ENCODE results near the gene SIK2.
"Not testable (repeated sequence)": the region's sequence is repeated elsewhere in the genome, so short reads cannot be mapped to it uniquely, and the experiment has no call there.

Gene SIK2

DNA sequence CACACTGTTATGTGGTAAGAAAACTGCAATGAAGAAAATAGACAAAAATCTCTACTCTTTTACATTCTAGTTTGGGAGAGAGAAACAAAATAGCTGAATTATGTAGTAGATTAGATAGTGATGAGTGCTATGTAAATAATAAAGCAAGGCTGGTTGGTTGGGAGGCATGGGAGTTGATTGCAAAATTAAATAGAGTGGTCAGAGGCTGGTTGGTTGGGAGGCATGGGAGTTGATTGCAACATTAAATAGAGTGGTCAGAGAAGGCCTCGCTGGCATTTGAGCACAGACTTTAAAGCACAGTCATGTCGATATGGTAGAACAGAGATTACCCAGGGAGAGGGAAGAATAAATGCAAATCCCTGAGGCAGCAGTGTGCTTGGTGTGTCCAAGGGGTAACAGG, 22.4 kb downstream of the SIK2 start:
- no peak for DNase-seq (ENCODE audit: low read depth)

DNA sequence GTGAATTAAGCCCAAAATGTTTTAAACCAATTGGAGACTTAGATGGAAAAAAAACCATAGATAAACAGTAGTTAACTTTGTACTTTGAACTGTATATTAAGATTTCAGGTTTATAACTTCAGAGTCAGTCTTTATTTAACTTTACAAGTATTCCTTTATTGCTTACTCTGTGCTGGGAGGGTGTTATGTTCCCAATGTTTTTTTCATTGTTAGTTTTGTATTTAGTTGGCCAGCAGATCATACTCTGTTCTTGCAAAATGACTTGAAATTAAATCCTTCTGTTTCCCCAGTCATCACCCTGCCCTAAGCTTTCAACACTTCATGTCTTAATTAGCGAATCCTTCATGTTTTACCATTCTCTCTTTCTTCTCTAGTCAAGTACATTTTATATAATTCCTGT, 25.3 kb downstream of the SIK2 start:
- DNase-seq (ENCODE audit: low read depth): no peak

DNA sequence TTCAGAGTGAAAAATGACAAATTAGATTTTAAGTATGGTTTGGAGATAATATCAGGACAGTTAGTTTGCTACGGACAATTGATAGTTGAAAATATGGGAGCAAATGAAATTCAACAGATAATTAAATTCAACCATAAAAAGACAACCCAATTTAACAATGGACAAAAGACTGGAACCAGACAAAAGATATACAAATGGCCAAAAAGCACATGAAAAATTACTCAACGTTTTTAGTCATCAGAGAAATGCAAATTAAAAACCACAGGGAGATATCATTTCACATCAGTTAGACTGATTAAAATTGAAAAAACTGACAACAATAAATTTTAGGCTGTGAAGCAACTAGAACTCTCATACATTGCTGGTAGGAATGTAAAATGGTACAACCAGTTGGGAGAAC, 27.2 kb downstream of the SIK2 start:
- DNase-seq (ENCODE audit: low read depth): no peak

GRCh38 chr11:111631024-111631665, 28.9 kb downstream of the SIK2 start:
- no peak for DNase-seq (ENCODE audit: low read depth)

DNA sequence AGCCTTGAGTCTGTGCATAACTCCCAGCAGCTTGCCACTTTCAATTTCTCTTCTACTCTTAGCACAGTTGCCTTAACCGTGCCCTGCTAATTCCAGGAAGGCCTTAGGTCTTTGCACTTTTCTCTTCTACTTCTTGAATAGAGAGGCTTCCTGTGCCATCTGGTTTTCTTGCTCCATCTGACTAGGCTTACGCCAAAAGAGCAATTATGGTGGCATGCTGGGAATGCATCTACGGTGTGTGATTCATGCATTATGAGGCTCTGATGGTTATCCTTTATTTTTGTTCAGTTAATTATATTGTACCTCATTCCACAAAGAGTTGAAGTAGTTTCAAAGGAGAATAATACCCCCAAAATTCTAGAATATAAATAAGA, 29.4 kb downstream of the SIK2 start:
- DNase-seq (ENCODE audit: low read depth): peak; percentile 33

DNA sequence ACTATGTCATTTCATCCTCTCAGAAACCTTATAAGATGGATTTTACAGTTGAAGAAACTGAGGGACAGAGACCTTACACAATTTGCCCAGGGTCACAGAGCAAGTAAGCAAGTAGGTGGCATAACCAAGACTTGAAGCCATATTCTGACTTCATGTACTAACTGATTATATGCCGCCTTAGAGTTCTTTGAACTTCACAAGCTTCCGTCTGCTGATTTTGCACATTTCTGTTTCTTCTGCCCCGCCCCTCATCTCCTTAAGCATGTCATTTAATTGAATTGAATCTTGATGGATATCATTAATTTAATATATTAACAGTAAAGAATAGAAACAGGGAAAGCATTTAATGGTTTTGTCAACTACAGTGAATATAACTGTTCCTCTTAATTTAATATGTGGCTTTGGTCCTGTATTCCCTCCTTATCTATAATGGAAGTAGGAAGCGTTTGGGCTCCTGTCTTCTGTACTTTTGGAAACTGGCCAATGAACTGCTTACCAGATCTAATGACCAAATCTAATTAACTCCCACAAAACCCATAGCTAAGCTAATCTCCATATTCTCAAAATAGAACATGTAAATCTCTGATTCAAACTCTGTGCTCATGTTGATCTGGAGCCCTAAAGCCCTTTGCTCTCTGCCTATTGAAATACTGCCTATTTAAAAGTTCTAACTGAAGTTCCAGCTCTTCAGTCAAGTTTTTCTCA, 30.4 kb downstream of the SIK2 start:
- DNase-seq (ENCODE audit: low read depth): no peak

- DNase-seq (ENCODE audit: low read depth): no peak
Measured at GRCh38 chr11:111633248-111633647, 31.0 kb downstream of the SIK2 start.

GRCh38 chr11:111633756-111634362, 31.6 kb downstream of the SIK2 start:
- no peak for DNase-seq (ENCODE audit: low read depth)

DNA sequence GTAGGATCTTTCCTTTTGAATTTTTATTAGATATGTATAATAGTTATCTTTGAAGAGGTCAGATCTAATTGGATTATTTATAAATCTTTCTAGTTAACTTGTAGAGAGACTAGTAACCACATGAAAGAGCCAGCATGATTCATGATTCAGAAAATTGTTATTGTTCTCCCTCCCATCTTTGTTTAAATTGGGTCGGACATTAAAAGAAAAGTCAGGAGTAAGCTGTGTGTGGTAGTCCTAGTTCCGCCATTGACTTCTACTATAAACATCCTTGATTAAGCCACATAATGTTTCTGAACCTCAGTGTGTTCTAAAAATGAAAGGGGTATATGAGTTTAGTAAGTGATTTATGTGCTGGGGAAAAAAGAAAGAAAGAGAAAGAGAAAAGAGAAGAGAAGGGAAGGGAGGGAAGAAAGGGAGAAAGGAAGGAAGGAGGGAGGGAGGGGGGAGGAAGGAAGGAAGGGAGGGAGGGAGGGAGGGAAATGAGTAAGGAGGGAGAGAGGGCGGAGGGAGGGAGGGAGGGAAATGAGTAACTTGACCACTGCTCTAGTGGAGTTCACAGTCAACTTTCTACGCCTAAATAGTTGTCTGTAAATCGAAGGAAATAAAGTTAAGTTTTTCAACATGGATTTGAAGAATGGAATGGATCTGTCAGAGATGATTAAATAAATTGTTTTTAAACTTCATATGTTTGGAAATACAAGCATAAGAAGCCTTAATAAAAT, 32.9 kb downstream of the SIK2 start:
- no peak for DNase-seq (ENCODE audit: low read depth)

DNA sequence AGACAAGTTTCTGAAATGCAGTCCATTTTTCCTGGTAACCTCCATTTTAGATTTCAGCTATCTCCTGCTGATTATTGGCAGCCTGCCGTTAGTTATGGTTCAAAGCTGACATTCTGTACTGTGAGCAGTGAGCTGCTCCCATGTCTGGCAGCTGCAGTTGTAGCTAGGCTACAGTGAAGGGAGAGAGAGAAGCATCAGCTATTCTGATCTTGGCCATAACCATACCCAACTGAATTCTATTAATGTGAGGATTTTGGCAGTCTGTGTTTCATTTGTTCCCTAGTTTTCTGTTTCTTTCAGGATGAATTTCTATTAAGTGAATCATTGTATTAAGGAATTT, 33.4 kb downstream of the SIK2 start:
- no peak for DNase-seq (ENCODE audit: low read depth)

GRCh38 chr11:111637885-111638284, 35.6 kb downstream of the SIK2 start:
- no peak for DNase-seq (ENCODE audit: low read depth)

DNA sequence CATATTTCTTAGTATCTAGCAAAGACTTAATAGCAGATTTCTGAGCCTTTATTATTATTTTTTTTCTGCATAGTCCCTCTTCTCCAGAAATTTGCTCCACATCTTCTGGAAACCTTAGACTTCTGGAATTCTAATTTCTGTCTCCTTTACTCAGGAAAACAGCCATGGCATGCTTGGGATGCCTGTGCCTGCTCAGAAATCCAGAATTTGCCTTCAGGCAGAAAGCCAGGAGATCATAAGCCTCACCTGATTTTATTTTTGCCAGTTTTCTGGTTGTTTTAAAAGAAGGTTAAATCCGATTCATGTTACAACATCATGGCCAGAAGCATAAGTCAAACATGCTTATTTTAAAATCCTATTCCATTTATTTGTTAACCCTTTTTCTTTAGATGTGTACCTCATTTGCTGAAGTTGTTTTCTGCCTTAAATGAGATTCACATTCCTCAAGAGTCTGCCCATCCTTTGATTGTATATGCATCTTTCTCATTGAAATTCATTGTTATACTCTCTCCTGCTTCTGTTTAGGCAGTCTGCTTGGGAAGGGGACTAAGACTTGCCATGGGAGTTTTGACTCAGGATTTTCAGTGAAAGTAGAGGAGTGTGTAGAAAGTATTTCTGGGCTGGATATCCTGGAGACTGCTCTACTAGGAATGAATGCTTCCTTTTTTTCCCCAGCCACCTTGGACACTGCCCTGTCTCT, 37.1 kb downstream of the SIK2 start:
- no peak for DNase-seq (ENCODE audit: low read depth)

- no peak for DNase-seq (ENCODE audit: low read depth)
Measured at GRCh38 chr11:111641339-111642015, 39.2 kb downstream of the SIK2 start.

GRCh38 chr11:111642542-111642941, 40.3 kb downstream of the SIK2 start:
- no peak for DNase-seq (ENCODE audit: low read depth)

- no peak for DNase-seq (ENCODE audit: low read depth)
Measured at GRCh38 chr11:111644922-111645321, 42.7 kb downstream of the SIK2 start.

DNA sequence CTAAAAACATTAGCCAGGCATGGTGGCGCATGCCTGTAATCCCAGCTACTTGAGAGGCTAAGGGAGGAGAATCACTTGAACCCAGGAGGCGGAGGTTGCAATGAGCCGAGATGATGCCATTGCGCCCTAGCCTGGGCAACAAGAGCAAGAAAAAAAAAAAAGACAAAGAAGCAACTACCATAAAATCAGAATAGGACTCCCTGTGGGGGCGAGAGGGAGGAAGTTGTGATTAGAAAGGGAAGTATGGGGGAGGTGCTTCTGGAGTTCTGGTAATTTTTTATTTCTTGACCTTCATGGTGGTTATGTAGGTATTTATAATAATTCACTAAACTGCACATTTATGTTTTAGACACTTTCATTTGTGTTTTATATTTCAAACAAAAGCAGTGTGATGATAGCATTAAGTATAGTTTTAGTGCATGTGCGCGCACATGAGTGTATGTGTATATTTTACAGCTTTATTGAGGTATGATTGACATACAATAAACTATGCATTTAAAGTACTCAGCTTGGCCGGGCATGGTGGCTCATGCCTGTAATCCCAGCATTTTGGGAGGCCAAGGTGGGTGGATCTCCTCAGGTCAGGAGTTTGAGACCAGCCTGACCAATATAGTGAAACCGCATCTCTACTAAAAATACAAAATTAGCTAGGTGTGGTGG, 43.5 kb downstream of the SIK2 start:
- DNase-seq (ENCODE audit: low read depth): no peak

DNA sequence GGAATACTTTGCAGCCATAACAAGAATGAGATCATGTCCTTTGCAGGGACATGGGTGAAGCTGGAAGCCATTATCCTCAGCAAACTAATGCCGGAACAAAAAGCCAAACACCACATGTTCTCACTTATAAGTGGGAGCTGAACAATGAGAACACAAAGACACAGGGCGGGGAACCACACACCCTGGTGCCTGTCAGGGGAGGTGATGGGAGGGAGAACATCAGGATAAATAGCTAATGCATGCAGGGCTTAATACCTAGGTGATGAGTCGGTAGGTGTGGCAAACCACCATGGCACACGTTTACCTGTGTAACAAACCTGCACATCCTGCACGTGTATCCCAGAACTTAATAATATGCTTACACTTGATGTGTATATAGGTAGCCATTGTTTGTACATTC, 49.1 kb downstream of the SIK2 start:
- DNase-seq (ENCODE audit: low read depth): not testable (repeated sequence)

- peak; percentile 49 for DNase-seq (ENCODE audit: low read depth)
Measured at GRCh38 chr11:111652184-111652583, 49.9 kb downstream of the SIK2 start.

- no peak for DNase-seq (ENCODE audit: low read depth)
Measured at GRCh38 chr11:111654601-111655000, 52.4 kb downstream of the SIK2 start.

GRCh38 chr11:111655924-111656323, 53.7 kb downstream of the SIK2 start:
- no peak for DNase-seq (ENCODE audit: low read depth)

DNA sequence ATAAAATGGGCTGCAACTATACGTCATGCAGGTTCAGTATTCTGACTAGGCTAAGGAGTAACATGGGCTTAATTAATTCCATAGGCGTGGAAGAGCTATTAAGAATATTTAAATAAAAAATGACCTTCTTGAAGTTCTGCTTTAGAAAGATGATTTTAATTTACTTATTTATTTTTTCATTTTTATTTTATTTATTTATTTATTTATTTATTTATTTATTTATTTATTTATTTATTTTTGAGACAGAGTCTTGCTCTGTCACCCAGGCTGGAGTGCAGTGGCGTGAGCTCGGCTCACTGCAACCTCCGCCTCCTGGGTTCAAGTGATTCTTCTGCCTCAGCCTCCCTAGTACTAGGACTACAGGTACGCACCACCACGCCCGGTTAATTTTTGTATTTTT, 55.7 kb downstream of the SIK2 start:
- not testable (repeated sequence) for DNase-seq (ENCODE audit: low read depth)

Data from HS-27A (cell line).